HepG2 (cell line): ENCODE results near the gene FFAR1. TPM values are rescaled to one million over a fixed set of nuclear protein-coding genes. Genes with fewer than 3 reads are reported as not detected.

Experiments
- CREB1 ChIP-seq, 2 experiments: fragments of 450-650 bp in 1 of 2; IDR thresholded peaks; 2 replicates each; pipeline ENCODE4 v1.6.1; 2016 to 2017; ENCODE audit warnings: control low read depth in 1 of 2, mild to moderate bottlenecking in 1 of 2, missing compliant biosample characterization in 1 of 2, missing genetic modification characterization in 1 of 2
- FOXK1 ChIP-seq: sonication (generic); formaldehyde crosslinking; IDR thresholded peaks from 2 replicates; pipeline ENCODE4 v1.4.0; 2020; ENCODE audit warnings: low read depth, missing genetic modification reagents, borderline replicate concordance
- FOXP1 ChIP-seq, 2 experiments: fragments of 450-650 bp in 1 of 2; IDR thresholded peaks; 2 replicates each; pipeline ENCODE4 v1.6.1; 2017 to 2018; ENCODE audit warnings: antibody characterized with exemption in 1 of 2
- HIVEP1 ChIP-seq: sonication (generic); formaldehyde crosslinking; IDR thresholded peaks from 2 replicates; pipeline ENCODE4 v1.4.0; 2020; ENCODE audit warnings: mild to moderate bottlenecking, missing genetic modification reagents
- HOXA3 ChIP-seq: sonication (generic); formaldehyde crosslinking; IDR thresholded peaks from 2 replicates; pipeline ENCODE4 v1.5.0; 2020; ENCODE audit warnings: missing genetic modification reagents
- JUNB ChIP-seq: sonication (generic); formaldehyde crosslinking; IDR thresholded peaks from 2 replicates; pipeline ENCODE4 v1.8.0; 2022; ENCODE audit warnings: missing genetic modification reagents, mild to moderate bottlenecking, borderline replicate concordance
- KDM5A ChIP-seq: fragments of 200-600 bp; sonication (generic); IDR thresholded peaks from 2 replicates; pipeline ENCODE4 v1.7.0; 2018; ENCODE audit warnings: antibody characterized with exemption, mild to moderate bottlenecking, low read length, borderline replicate concordance
- NR2F6 ChIP-seq, 2 experiments: IDR thresholded peaks; 2 replicates each; pipeline ENCODE4 v1.6.1; 2016; ENCODE audit warnings: antibody characterized with exemption in 1 of 2, mild to moderate bottlenecking in 1 of 2
- ONECUT2 ChIP-seq: sonication (generic); formaldehyde crosslinking; IDR thresholded peaks from 2 replicates; pipeline ENCODE4 v1.4.0; 2020; ENCODE audit warnings: missing genetic modification reagents
- SIX4 ChIP-seq: sonication (generic); formaldehyde crosslinking; IDR thresholded peaks from 2 replicates; pipeline ENCODE4 v1.4.0; 2020; ENCODE audit warnings: missing genetic modification reagents
- TCF7L2 ChIP-seq: IDR thresholded peaks from 2 replicates; pipeline ENCODE4 v1.6.1; 2011; ENCODE audit warnings: mild to moderate bottlenecking, low read depth, low read length, moderate library complexity
- ZFP82 ChIP-seq: sonication (generic); formaldehyde crosslinking; IDR thresholded peaks from 2 replicates; pipeline ENCODE4 v1.5.1; 2020; ENCODE audit warnings: mild to moderate bottlenecking, missing genetic modification reagents, borderline replicate concordance
- polyA plus RNA-seq, 8 experiments: library from polyadenylated mRNA; depleted of rRNA in 3 of 8; stranded (reverse) in 7 of 8; unstranded in 1 of 8; fragments of >200 nt; fragmentation: Illumina TruSeq in 4 of 8; extraction: Trizol in 4 of 8; gene quantifications; 2 replicates each; pipeline versions ENCODE4 v1.2.1 to v1.2.3, GENCODE V29; 2011 to 2016; ENCODE audit warnings: low read depth in 4 of 8, missing spikeins in 1 of 8, mixed read lengths in 1 of 8; ENCODE audit not compliant: insufficient read depth in 1 of 8
- total RNA-seq, 5 experiments: library from RNA; depleted of rRNA; stranded (reverse); fragments of >200 nt; fragmentation: Illumina TruSeq; extraction: Trizol; gene quantifications; 2 replicates each; pipeline ENCODE4 v1.2.3, GENCODE V29; 2016; ENCODE audit warnings: low read depth in 1 of 5
- TF ChIP-seq, protein P1 (sequence below): sonication (generic); formaldehyde crosslinking; IDR thresholded peaks from 2 replicates; pipeline ENCODE4 v1.4.0; 2020; ENCODE audit warnings: mild to moderate bottlenecking, missing genetic modification reagents
- TF ChIP-seq, protein P2 (sequence below): IDR thresholded peaks from 2 replicates; pipeline ENCODE4 v1.6.1; 2016; ENCODE audit warnings: low read depth, missing genetic modification reagents, missing compliant biosample characterization
- TF ChIP-seq, protein P3 (sequence below): IDR thresholded peaks from 2 replicates; pipeline ENCODE4 v1.6.1; 2016; ENCODE audit warnings: missing compliant biosample characterization, missing genetic modification reagents, borderline replicate concordance

The FFAR1 gene
- total and polyA plus RNA-seq, 2 of the 13 experiments (the other 11 are each of a cell fraction or from before 2014, with no cell fraction given): not detected

DNA sequence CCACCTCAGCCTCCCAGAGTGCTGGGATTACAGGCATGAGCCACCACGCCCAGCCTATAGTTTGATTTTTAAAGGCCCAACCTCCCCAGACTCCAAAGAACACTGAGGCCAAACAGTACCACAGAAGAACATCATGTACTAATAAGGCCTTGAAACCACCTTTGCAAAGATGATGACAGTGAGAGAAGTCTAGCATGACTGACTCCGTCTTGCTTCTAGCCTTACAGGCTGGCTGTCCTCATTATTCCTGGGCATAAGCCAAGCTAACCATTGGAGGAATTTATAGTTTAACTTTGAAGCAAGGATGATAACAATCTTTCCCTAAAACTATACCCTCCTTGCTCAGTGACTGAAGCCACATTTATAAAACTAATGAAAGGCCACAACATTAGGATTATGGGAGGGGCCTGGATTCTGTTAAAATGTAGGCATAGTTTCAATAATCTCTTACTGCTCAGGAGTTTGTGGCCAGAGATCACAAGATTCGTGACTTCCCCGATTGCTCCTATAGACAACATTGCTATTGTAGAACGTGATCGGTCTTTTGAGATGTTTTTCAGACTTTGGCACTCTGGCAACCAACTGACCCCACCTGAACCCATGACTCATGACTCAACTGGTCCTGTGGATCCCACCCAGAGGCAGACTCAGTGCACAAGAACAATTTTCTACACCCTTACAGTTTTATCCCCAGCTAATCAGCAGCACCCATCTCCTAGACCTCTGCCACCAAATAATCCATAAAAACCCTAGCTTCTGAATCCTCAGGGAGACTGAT lies 40.8 kb downstream of the FFAR1 start (continued):
- TF ChIP-seq, protein P1, sequence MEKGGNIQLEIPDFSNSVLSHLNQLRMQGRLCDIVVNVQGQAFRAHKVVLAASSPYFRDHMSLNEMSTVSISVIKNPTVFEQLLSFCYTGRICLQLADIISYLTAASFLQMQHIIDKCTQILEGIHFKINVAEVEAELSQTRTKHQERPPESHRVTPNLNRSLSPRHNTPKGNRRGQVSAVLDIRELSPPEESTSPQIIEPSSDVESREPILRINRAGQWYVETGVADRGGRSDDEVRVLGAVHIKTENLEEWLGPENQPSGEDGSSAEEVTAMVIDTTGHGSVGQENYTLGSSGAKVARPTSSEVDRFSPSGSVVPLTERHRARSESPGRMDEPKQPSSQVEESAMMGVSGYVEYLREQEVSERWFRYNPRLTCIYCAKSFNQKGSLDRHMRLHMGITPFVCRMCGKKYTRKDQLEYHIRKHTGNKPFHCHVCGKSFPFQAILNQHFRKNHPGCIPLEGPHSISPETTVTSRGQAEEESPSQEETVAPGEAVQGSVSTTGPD: 0 out of 2 replicates have a peak, but pooled peaks have one; percentile 8
- TF ChIP-seq, protein P2, sequence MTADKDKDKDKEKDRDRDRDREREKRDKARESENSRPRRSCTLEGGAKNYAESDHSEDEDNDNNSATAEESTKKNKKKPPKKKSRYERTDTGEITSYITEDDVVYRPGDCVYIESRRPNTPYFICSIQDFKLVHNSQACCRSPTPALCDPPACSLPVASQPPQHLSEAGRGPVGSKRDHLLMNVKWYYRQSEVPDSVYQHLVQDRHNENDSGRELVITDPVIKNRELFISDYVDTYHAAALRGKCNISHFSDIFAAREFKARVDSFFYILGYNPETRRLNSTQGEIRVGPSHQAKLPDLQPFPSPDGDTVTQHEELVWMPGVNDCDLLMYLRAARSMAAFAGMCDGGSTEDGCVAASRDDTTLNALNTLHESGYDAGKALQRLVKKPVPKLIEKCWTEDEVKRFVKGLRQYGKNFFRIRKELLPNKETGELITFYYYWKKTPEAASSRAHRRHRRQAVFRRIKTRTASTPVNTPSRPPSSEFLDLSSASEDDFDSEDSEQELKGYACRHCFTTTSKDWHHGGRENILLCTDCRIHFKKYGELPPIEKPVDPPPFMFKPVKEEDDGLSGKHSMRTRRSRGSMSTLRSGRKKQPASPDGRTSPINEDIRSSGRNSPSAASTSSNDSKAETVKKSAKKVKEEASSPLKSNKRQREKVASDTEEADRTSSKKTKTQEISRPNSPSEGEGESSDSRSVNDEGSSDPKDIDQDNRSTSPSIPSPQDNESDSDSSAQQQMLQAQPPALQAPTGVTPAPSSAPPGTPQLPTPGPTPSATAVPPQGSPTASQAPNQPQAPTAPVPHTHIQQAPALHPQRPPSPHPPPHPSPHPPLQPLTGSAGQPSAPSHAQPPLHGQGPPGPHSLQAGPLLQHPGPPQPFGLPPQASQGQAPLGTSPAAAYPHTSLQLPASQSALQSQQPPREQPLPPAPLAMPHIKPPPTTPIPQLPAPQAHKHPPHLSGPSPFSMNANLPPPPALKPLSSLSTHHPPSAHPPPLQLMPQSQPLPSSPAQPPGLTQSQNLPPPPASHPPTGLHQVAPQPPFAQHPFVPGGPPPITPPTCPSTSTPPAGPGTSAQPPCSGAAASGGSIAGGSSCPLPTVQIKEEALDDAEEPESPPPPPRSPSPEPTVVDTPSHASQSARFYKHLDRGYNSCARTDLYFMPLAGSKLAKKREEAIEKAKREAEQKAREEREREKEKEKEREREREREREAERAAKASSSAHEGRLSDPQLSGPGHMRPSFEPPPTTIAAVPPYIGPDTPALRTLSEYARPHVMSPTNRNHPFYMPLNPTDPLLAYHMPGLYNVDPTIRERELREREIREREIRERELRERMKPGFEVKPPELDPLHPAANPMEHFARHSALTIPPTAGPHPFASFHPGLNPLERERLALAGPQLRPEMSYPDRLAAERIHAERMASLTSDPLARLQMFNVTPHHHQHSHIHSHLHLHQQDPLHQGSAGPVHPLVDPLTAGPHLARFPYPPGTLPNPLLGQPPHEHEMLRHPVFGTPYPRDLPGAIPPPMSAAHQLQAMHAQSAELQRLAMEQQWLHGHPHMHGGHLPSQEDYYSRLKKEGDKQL (CRISPR knock-in tag): no peak
- TF ChIP-seq, protein P3, sequence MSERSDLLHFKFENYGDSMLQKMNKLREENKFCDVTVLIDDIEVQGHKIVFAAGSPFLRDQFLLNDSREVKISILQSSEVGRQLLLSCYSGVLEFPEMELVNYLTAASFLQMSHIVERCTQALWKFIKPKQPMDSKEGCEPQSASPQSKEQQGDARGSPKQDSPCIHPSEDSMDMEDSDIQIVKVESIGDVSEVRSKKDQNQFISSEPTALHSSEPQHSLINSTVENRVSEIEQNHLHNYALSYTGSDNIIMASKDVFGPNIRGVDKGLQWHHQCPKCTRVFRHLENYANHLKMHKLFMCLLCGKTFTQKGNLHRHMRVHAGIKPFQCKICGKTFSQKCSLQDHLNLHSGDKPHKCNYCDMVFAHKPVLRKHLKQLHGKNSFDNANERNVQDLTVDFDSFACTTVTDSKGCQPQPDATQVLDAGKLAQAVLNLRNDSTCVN (CRISPR knock-in tag): no peak
- TF ChIP-seq JUNB (CRISPR knock-in tag) (peak; percentile 26; the same call in 1 of the 2 replicates), SIX4 (CRISPR knock-in tag) (no peak), TCF7L2 (no peak), ZFP82 (CRISPR knock-in tag) (no peak), FOXK1 (CRISPR knock-in tag) (peak; percentile 47; the same call in 1 of the 2 replicates), CREB1 (IDR thresholded peaks at IDR 0.05) (no peak), CREB1 (CRISPR knock-in tag; IDR thresholded peaks at IDR 0.05) (no peak), FOXP1 (IDR thresholded peaks at IDR 0.05) (no peak), FOXP1 (CRISPR knock-in tag; IDR thresholded peaks at IDR 0.05) (peak; percentile 39; the same call in 1 of the 2 replicates), ONECUT2 (no peak), NR2F6 (IDR thresholded peaks at IDR 0.05) (no peak), NR2F6 (CRISPR knock-in tag; IDR thresholded peaks at IDR 0.05) (peak; percentile 43), KDM5A (no peak), HOXA3 (CRISPR knock-in tag) (no peak), HIVEP1 (no peak)
